Body of pancreas (tissue), 4 donors: ENCODE results near the gene DFFB.

Experiments
- CTCF ChIP-seq, 7 experiments: fragments of 450-650 bp in 4 of 7; fragments of 200-600 bp in 3 of 7; sonication (generic) in 3 of 7; IDR thresholded peaks; one replicate each; pipeline ENCODE4 v1.5.1; 2016 to 2019; ENCODE audit warnings: antibody characterized with exemption in 7 of 7
- POLR2A ChIP-seq, 3 donors: fragments of 450-650 bp; IDR thresholded peaks; one replicate each; pipeline ENCODE4 v1.6.1; 2016; ENCODE audit warnings: antibody characterized with exemption in 3 of 3, mild to moderate bottlenecking in 2 of 3

DNA sequence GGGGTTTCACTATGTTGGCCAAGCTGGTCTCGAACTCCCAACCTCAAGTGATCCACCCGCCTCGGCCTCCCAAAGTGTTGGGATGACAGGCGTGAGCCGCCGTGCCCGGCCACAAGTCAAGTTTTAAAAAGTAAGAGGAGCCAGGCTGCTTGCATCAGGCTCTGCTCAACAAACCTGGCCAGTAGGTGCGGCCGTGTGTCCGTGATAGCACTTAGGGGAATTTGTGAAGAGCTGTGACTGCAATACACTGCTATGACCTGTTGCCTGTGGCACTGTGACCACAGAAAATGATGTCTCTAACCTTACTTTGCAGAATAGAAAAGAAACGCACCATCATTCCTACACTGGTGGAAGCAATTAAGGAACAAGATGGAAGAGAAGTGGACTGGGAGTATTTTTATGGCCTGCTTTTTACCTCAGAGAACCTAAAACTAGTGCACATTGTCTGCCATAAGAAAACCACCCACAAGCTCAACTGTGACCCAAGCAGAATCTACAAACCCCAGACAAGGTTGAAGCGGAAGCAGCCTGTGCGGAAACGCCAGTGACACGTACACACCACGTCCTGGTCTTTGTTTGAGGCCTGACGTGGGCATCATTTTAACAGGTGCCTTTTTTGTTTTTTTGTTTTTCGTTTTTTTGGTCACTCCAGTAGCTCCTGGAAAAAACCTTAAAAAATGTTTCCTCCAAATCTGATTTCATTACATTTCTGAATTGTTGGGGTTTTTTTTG is 26.1 kb downstream of the DFFB start:
- TF ChIP-seq CTCF (IDR thresholded peaks at IDR 0.05) (no peak), POLR2A (IDR thresholded peaks at IDR 0.05) (no peak)
